ENCODE data around the gene MAP3K6. TPM values are rescaled to one million over a fixed set of nuclear protein-coding genes. Genes with fewer than 3 reads are reported as not detected.

Gene MAP3K6
- total and polyA plus RNA-seq, 2 donors (not counting 3 experiments of a cell fraction or from before 2014, with no cell fraction given), result 9.9 to 12.4 TPM

GRCh38 chr1:27361553-27361952 is 5.2 kb downstream of the MAP3K6 start:
- Histone ChIP-seq H2AFZ (ENCODE audit: low read depth, low read length) (no peak overlapping the region), H3K4me2 (ENCODE audit: insufficient read depth, low read length) (no peak overlapping the region), H3K27me3 (ENCODE audit: control insufficient read depth in 2 of 2, insufficient read depth in 2 of 2, low read length in 2 of 2) (no peaks in the 10 kb centered on the region), H3K4me3 (replicated peaks in 1 of 3; ENCODE audit: insufficient read depth in 1 of 3, low read depth in 1 of 3, low read length in 3 of 3) (no peak overlapping the region), H3K79me2 (ENCODE audit: control insufficient read depth, insufficient read depth, low read length) (no peaks in the 10 kb centered on the region), H3K9me1 (replicated peaks; ENCODE audit: control insufficient read depth, extremely low read depth, insufficient read depth, low read length) (no peaks in the 10 kb centered on the region), H3K9me3 (replicated peaks; ENCODE audit: control insufficient read depth, insufficient read depth, low read length) (no peaks in the 10 kb centered on the region), H3K27ac (ENCODE audit: insufficient read depth, low read depth, low read length) (no peak overlapping the region), H3K36me3 (ENCODE audit: control insufficient read depth in 2 of 2, extremely low read depth in 1 of 2, insufficient read depth in 2 of 2, low read length in 2 of 2) (peaks cover 0 to 2% of the 10 kb centered on the region in 2 experiments), H4K20me1 (replicated peaks; ENCODE audit: control insufficient read depth, extremely low read depth, insufficient read depth, low read length) (no peaks in the 10 kb centered on the region), H3K9ac (replicated peaks; ENCODE audit: extremely low read depth, insufficient read depth, low read length) (no peak overlapping the region), H3K4me1 (ENCODE audit: control insufficient read depth, extremely low read depth, insufficient read depth, low read length) (peaks cover 7% of the 10 kb centered on the region)
- FAIRE-seq (no peak), DNase-seq (ENCODE audit: low read depth, low spot score) (no peak)
- intact Hi-C loops (cut with micrococcal nuclease) (no loop called here), dilution Hi-C loops (cut with MboI; ENCODE audit: extremely low pct_ligation_motif_present, low sequenced_read_pairs) (no loop called here)
- no TSS peak for BruUV-seq (replicated peaks)
- TF ChIP-seq POLR2A (IDR thresholded peaks at IDR 0.05; ENCODE audit: low read depth, low read length) (no peak), MYC (IDR thresholded peaks at IDR 0.05; ENCODE audit: low read depth, low read length) (no peak), JUN (IDR thresholded peaks at IDR 0.05; ENCODE audit: borderline replicate concordance, insufficient read depth, insufficient read length, low read depth) (no peak), MAX (IDR thresholded peaks at IDR 0.05; ENCODE audit: insufficient read depth, insufficient read length) (no peak), GATA2 (IDR thresholded peaks at IDR 0.05; ENCODE audit: insufficient read depth, insufficient read length, low read depth, low read length) (no peak), POLR2AphosphoS5 (IDR thresholded peaks at IDR 0.05; ENCODE audit: insufficient read depth, low read depth, low read length) (no peak), FOS (IDR thresholded peaks at IDR 0.05; ENCODE audit: borderline replicate concordance, insufficient read depth, low read length) (no peak), EZH2 (IDR thresholded peaks at IDR 0.05; ENCODE audit: borderline replicate concordance, low read depth, low read length, severe bottlenecking) (no peak), CTCF (IDR thresholded peaks at IDR 0.05; ENCODE audit: extremely low read depth in 1 of 2, insufficient read depth in 1 of 2, low read depth in 1 of 2, low read length in 2 of 2) (no peak)
- POLR2A ChIA-PET, result interaction anchor here (0.6 kb wide), 1 partner anchor 1150 kb away, joined by 3 read pairs; no protein-coding TSS in a partner anchor
- CTCF ChIA-PET, result interaction anchor here (0.9 kb wide), 1 partner anchor 34 kb away, joined by 4 read pairs; no protein-coding TSS in a partner anchor

Data from endothelial cell of umbilical vein (primary cell).